Putamen (tissue), 1 donor: ENCODE results near the gene PAQR8.
"Not testable (repeated sequence)": the region's sequence is repeated elsewhere in the genome, so short reads cannot be mapped to it uniquely, and the experiment has no call there.

ENCODE experiments used
- DNase-seq: peaks from one replicate; pipeline ENCODE4 v3.0.0-alpha.2; 2016; ENCODE audit warnings: low spot score

PAQR8 gene

GRCh38 chr6:52377538-52378221, 15.7 kb downstream of the PAQR8 start:
- no peak for DNase-seq

- DNase-seq = no peak
These were observed 19.3 kb downstream of the PAQR8 start for GRCh38 chr6:52381249-52381648.

- no peak for DNase-seq
These were observed 22.3 kb downstream of the PAQR8 start for GRCh38 chr6:52384145-52384766.

- no peak for DNase-seq
These were observed 23.1 kb downstream of the PAQR8 start for GRCh38 chr6:52385074-52385473.

- not testable (repeated sequence) for DNase-seq
These were observed 26.2 kb downstream of the PAQR8 start for GRCh38 chr6:52388119-52388518.

- no peak for DNase-seq
These were observed 26.8 kb downstream of the PAQR8 start for GRCh38 chr6:52388790-52389189.

- DNase-seq = no peak
These were observed 27.3 kb downstream of the PAQR8 start for GRCh38 chr6:52389264-52389625.

GRCh38 chr6:52389626-52390360, 27.8 kb downstream of the PAQR8 start:
- no peak for DNase-seq

- no peak for DNase-seq
These were observed 28.4 kb downstream of the PAQR8 start for GRCh38 chr6:52390361-52390727.

GRCh38 chr6:52391599-52391998, 29.6 kb downstream of the PAQR8 start:
- no peak for DNase-seq

GRCh38 chr6:52392944-52393343, 31.0 kb downstream of the PAQR8 start:
- no peak for DNase-seq

GRCh38 chr6:52393780-52394179, 31.8 kb downstream of the PAQR8 start:
- no peak for DNase-seq

GRCh38 chr6:52394251-52394666, 32.3 kb downstream of the PAQR8 start:
- no peak for DNase-seq

- no peak for DNase-seq
These were observed 34.0 kb downstream of the PAQR8 start for GRCh38 chr6:52395969-52396368.

- DNase-seq = peak; percentile 65
These were observed 37.8 kb downstream of the PAQR8 start for GRCh38 chr6:52399511-52400312.

GRCh38 chr6:52400313-52401041, 38.5 kb downstream of the PAQR8 start:
- DNase-seq = no peak

GRCh38 chr6:52403086-52403485, 41.1 kb downstream of the PAQR8 start:
- DNase-seq = no peak

GRCh38 chr6:52403627-52404026, 41.7 kb downstream of the PAQR8 start:
- no peak for DNase-seq

GRCh38 chr6:52405243-52405642, 43.3 kb downstream of the PAQR8 start:
- no peak for DNase-seq

GRCh38 chr6:52407467-52407866, 45.5 kb downstream of the PAQR8 start:
- DNase-seq = no peak

- DNase-seq = no peak
These were observed 47.5 kb downstream of the PAQR8 start for GRCh38 chr6:52409499-52409898.

- DNase-seq = no peak
These were observed 49.0 kb downstream of the PAQR8 start for GRCh38 chr6:52410979-52411378.
